Stimulated activated CD8-positive, alpha-beta memory T cell treated with anti-CD3 and anti-CD28 coated beads, Interleukin-4, amount 100 ng/mL, for 48 hours (primary cell): ENCODE data around the gene BLZF1.
"Not testable (repeated sequence)": the region's sequence is repeated elsewhere in the genome, so short reads cannot be mapped to it uniquely, and the experiment has no call there.

Experiments
- DNase-seq: peaks from one replicate; pipeline ENCODE4 v3.0.0-alpha.2; 2020

Gene BLZF1

DNA sequence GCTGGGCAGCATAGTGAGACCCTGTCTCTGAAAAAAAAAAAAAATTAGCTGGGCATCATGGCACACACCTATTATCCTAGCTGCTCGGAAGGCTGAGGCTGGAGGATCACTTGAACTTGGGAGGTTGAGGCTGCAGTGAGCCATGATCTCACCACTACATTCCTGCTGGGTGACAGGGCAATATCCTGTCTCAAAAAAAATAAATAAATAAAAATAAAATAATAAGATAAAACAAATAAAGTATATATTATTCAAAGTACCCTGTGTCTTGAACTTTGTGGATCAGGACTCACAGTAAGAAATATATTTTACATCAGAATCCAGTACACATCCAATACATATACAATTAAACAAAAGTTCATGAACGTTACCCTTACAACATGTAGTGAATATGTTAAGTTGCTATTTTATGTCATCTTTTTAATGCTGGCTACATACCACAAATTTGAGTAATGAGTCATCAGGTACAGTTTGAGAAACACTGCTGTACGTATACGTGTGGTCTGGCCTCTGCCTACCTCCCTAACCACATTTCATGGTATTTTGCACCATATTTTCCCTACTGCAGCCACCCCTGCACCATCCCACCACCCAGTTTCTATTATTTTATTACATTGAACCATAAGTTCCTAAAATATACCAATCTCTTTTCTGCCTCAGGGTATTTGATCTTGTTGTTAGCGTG, 4.8 kb upstream of the BLZF1 start:
- no peak for DNase-seq

DNA sequence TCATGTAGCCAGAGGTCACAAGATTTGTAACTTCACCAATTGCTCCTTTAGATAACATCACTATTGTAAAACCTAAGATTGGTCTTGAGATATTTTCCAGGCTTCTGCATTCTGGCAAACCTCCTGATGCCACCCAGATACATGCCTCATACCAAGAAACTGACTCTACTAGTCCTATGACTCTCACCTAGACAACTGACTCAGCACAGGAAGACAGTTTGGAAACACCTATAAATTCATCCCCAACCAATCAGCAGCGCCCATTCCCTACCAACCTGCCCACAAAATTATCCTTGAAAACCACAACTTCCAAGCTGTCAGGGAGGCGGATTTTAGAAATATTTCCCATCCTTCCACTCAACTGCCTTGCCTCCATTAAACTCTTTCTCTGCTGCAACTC, 3.0 kb upstream of the BLZF1 start:
- no peak for DNase-seq

- DNase-seq = no peak
Measured at GRCh38 chr1:169367096-169367685, 804 bp upstream of the BLZF1 start.

DNA sequence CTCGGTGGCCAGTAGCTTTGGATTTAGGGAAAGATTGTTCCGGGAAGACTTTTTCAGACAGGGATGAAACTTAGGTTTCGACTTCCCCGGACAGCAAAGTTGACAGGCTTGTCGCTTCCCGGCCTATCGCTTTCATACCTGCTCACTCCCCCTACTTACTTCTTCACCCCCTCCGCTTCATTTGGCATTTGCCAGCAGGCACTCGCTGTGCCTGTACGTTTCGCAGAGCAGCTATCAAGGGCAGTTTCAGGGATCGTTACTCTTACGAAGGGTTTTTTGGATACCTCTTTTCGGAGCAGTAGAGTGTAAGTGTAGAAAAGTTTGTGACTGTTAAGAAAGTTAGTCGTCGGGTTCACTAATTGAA, 393 bp downstream of the BLZF1 start:
- peak; percentile 41 for DNase-seq

DNA sequence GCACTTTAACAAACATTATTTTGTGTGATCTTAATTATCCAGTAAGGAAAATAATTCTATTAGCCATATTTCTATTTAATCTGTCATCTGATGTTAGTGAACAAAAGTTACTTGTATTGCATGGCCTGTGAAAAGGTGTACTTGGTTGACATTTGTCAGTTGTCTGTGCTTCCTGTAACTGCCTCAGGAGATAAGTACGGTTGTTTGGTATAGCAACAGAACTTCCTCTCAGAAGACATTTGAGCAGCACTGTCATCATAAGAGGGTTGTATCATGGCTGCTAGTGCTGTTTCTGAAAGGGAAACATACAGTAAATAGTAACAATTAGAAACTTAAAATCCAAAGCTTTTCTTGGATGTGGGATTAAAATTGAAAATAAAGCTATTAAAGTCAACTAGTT, 3.4 kb downstream of the BLZF1 start:
- DNase-seq = no peak

GRCh38 chr1:169381162-169381561, 13.2 kb downstream of the BLZF1 start:
- DNase-seq = no peak

- DNase-seq = no peak
Measured at GRCh38 chr1:169383449-169383848, 15.5 kb downstream of the BLZF1 start.

DNA sequence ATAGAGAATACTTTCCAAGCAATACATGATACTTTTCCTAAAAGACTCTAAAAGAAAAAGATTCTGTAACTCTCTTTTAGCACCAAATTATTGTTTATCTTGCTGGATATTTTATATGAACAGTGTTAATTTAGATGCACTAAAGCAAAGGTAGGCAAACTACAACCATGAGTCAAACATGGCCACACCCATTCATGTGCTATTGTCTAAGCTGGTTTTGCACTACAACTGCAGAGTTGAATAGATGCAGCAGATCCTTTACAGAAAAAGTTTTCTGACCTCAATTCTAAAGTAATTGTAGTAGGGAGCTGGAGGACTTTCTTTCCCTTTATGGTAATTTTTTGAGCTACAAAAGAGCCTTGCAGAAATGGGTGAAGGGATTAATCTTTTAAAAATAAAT, 19.4 kb downstream of the BLZF1 start:
- no peak for DNase-seq

- no peak for DNase-seq
Measured at GRCh38 chr1:169390303-169390702, 22.3 kb downstream of the BLZF1 start.

- no peak for DNase-seq
Measured at GRCh38 chr1:169392406-169392805, 24.4 kb downstream of the BLZF1 start.

GRCh38 chr1:169395955-169396354, 28.0 kb downstream of the BLZF1 start:
- DNase-seq = no peak

DNA sequence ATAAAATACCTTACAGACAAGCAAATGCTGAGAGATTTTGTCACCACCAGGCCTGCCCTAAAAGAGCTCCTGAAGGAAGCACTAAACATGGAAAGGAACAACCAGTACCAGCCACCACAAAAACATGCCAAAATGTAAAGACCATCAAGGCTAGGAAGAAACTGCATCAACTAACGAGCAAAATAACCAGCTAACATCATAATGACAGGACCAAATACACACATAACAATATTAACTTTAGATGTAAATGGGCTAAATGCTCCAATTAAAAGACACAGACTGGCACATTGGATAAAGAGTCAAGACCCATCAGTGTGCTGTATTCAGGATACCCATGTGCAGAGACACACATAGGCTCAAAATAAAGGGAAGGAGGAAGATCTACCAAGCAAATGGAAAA, 34.6 kb downstream of the BLZF1 start:
- not testable (repeated sequence) for DNase-seq

DNA sequence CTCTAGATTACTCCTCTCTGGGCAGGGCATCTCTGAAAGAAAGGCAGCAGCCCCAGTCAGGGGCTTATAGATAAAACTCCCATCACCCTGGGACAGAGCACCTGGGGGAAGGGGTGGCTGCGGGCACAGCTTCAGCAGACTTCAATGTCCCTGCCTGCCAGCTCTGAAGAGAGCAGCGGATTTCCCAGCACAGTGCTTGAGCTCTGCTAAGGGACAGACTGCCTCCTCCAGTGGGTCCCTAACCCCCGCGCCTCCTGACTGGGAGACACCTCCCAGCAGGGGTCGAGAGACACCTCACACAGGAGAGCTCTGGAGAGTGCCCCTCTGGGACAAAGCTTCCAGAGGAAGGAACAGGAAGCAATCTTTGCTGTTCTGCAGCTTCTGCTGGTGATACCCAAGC, 40.3 kb downstream of the BLZF1 start:
- not testable (repeated sequence) for DNase-seq

DNA sequence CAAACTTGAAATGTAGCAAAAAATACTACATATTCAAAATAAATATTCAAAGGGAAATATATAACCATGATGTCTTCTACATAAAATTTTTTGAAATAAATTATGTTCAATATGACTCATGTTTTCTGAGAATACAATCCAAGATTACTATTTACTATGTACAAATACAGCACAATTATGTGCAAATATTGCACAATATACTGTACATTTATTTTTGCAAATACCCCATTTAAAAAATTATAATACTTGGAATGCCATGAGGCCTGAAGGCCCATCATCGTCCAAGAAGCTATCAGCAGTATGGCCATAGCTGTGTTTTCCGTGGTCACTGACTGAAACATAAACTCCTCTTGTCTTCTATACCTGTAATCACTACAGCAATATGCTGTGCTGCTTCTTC, 47.0 kb downstream of the BLZF1 start:
- DNase-seq = no peak

- no peak for DNase-seq
Measured at GRCh38 chr1:169421309-169421708, 53.3 kb downstream of the BLZF1 start.

- DNase-seq = no peak
Measured at GRCh38 chr1:169426174-169426705, 58.2 kb downstream of the BLZF1 start.

DNA sequence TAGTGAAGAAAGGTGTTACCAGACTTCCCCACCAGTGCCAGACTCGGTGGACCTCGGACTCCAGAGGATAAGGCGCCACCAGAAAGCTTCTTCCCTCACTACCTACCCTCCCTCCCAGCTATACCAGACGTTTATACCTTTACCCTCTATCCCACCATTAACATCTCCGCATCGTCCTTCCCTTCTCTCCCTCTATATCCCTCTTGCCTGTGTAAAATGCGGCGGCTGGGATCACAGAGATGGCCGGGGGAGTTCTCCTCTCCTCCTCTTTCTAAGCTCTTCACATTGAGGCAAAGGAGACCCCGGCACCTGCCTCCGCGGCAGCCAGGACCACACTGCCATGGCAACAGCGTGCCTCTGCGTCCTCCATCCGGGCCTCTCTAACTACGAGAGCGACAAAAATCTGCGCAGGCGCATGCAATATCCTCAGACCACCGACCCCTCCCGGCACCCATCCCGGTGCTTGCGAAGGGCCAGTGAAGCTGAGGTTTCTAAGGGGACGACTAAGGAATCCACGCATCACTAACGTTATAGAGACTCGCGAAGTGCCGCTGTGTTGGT, 59.2 kb downstream of the BLZF1 start, which contains the start of gene CCDC181:
CCDC181 (minus strand) TSS at position 394 of the 561 bp plus-strand sequence. CDS start 2,547 bp downstream, outside the sequence.
- peak; percentile 76 for DNase-seq
